Measurements from ENCODE around the gene PRKCQ. TPM values are rescaled to one million over a fixed set of nuclear protein-coding genes. Genes with fewer than 3 reads are reported as not detected.
A peak's percentile ranks its signal among the peaks of the same experiment; 100 is the strongest.

PRKCQ gene
- total RNA-seq: 10 to 100 TPM; 42.9 to 49.2 TPM

GRCh38 chr10:6579904-6580278, at the start of gene PRKCQ:
PRKCQ (minus strand) TSS chr10:6580276; CDS start chr10:6515135, 65,141 bp downstream.
- H3K4me1 Mint-ChIP-seq (ENCODE audit: low read depth): peaks cover 68% of the 10 kb centered on the region
- no peaks in the 10 kb centered on the region for H3K9me3 Mint-ChIP-seq
- H3K27me3 Mint-ChIP-seq (ENCODE audit: low read depth): no peaks in the 10 kb centered on the region
- no peak for DNase-seq
- peak within 1 kb of the TSS; percentile 92 to 98 for H3K4me3 Mint-ChIP-seq
- H3K36me3 Mint-ChIP-seq (ENCODE audit: insufficient read depth in 2 of 2): peaks cover 17 to 28% of the 10 kb centered on the region in 2 donors
- peak within 1 kb of the TSS; percentile 100 for H3K27ac Mint-ChIP-seq
- ATAC-seq (replicated peaks in 1 of 2): peak in 1 of 2 donors; percentile 31

GRCh38 chr10:6625428-6625827, 45.4 kb upstream of the PRKCQ start:
- ATAC-seq (replicated peaks in 1 of 2): no peak
- no peak overlapping the region for H3K27ac Mint-ChIP-seq

GRCh38 chr10:6624392-6624791, 44.3 kb upstream of the PRKCQ start:
- DNase-seq: no peak
- no peak for ATAC-seq (replicated peaks in 1 of 2)
- Mint-ChIP-seq H3K27me3 (ENCODE audit: low read depth) (no peaks in the 10 kb centered on the region), H3K4me1 (ENCODE audit: low read depth) (peaks cover 21% of the 10 kb centered on the region), H3K4me3 (no peak overlapping the region), H3K36me3 (ENCODE audit: insufficient read depth in 2 of 2) (no peaks in the 10 kb centered on the region), H3K9me3 (no peaks in the 10 kb centered on the region), H3K27ac (no peak overlapping the region)

More at GRCh38 chr10:6625428-6625827, 45.4 kb upstream of the PRKCQ start:
- Mint-ChIP-seq H3K4me1 (ENCODE audit: low read depth) (peaks cover 13% of the 10 kb centered on the region), H3K27me3 (ENCODE audit: low read depth) (no peaks in the 10 kb centered on the region), H3K4me3 (no peak overlapping the region), H3K9me3 (no peaks in the 10 kb centered on the region), H3K36me3 (ENCODE audit: insufficient read depth in 2 of 2) (no peaks in the 10 kb centered on the region)
- no peak for DNase-seq

- ATAC-seq (replicated peaks in 1 of 2) (no peak), DNase-seq (no peak)
- Mint-ChIP-seq H3K27ac (no peak overlapping the region), H3K9me3 (no peaks in the 10 kb centered on the region), H3K36me3 (ENCODE audit: insufficient read depth in 2 of 2) (no peaks in the 10 kb centered on the region), H3K4me1 (ENCODE audit: low read depth) (peaks cover 30% of the 10 kb centered on the region), H3K27me3 (ENCODE audit: low read depth) (no peaks in the 10 kb centered on the region), H3K4me3 (no peak overlapping the region)
Observed at GRCh38 chr10:6622921-6623320, 42.8 kb upstream of the PRKCQ start.

GRCh38 chr10:6621536-6621935, 41.5 kb upstream of the PRKCQ start:
- H3K36me3 Mint-ChIP-seq (ENCODE audit: insufficient read depth in 2 of 2): no peaks in the 10 kb centered on the region
- peak; percentile 30 to 54 for ATAC-seq (replicated peaks in 1 of 2)

GRCh38 chr10:6619660-6620059, 39.6 kb upstream of the PRKCQ start:
- ATAC-seq (replicated peaks in 1 of 2) (no peak), DNase-seq (no peak)
- Mint-ChIP-seq H3K36me3 (ENCODE audit: insufficient read depth in 2 of 2) (peaks cover 4 to 7% of the 10 kb centered on the region in 2 donors), H3K4me1 (ENCODE audit: low read depth) (peaks cover 63% of the 10 kb centered on the region), H3K9me3 (peaks cover 2% of the 10 kb centered on the region in 2 donors), H3K27me3 (ENCODE audit: low read depth) (no peaks in the 10 kb centered on the region), H3K27ac (no peak overlapping the region), H3K4me3 (no peak overlapping the region)

More at GRCh38 chr10:6621536-6621935, 41.5 kb upstream of the PRKCQ start:
- Mint-ChIP-seq H3K9me3 (no peaks in the 10 kb centered on the region), H3K4me1 (ENCODE audit: low read depth) (peaks cover 44% of the 10 kb centered on the region), H3K27ac (no peak overlapping the region), H3K27me3 (ENCODE audit: low read depth) (no peaks in the 10 kb centered on the region), H3K4me3 (no peak overlapping the region)
- no peak for DNase-seq

- Mint-ChIP-seq H3K4me1 (ENCODE audit: low read depth) (peaks cover 64% of the 10 kb centered on the region), H3K9me3 (peaks cover 4 to 8% of the 10 kb centered on the region in 2 donors), H3K27me3 (ENCODE audit: low read depth) (no peaks in the 10 kb centered on the region), H3K4me3 (peak overlapping the region in 1 of 2 donors; percentile 45), H3K36me3 (ENCODE audit: insufficient read depth in 2 of 2) (peaks cover 13 to 16% of the 10 kb centered on the region in 2 donors), H3K27ac (peak overlapping the region; percentile 48)
- no peak for ATAC-seq (replicated peaks in 1 of 2)
- no peak for DNase-seq
Observed at GRCh38 chr10:6618340-6618739, 38.3 kb upstream of the PRKCQ start.

GRCh38 chr10:6617309-6618076, 37.4 kb upstream of the PRKCQ start:
- Mint-ChIP-seq H3K4me1 (ENCODE audit: low read depth) (peaks cover 70% of the 10 kb centered on the region), H3K27me3 (ENCODE audit: low read depth) (no peaks in the 10 kb centered on the region), H3K4me3 (peak overlapping the region; percentile 45 to 47), H3K36me3 (ENCODE audit: insufficient read depth in 2 of 2) (peaks cover 14 to 21% of the 10 kb centered on the region in 2 donors), H3K27ac (peak overlapping the region; percentile 48), H3K9me3 (peaks cover 4 to 10% of the 10 kb centered on the region in 2 donors)
- ATAC-seq (replicated peaks in 1 of 2) (peak; percentile 64 to 69), DNase-seq (no peak)

- DNase-seq: no peak
- Mint-ChIP-seq H3K27me3 (ENCODE audit: low read depth) (no peaks in the 10 kb centered on the region), H3K4me3 (peak overlapping the region; percentile 48 to 76), H3K27ac (peak overlapping the region; percentile 90), H3K36me3 (ENCODE audit: insufficient read depth in 2 of 2) (peaks cover 14 to 23% of the 10 kb centered on the region in 2 donors), H3K4me1 (ENCODE audit: low read depth) (peaks cover 77% of the 10 kb centered on the region), H3K9me3 (peaks cover 4 to 11% of the 10 kb centered on the region in 2 donors)
- peak; percentile 28 to 35 for ATAC-seq (replicated peaks in 1 of 2)
Observed at GRCh38 chr10:6615971-6616370, 35.9 kb upstream of the PRKCQ start.

- Mint-ChIP-seq H3K36me3 (ENCODE audit: insufficient read depth in 2 of 2) (peaks cover 24 to 30% of the 10 kb centered on the region in 2 donors), H3K4me3 (peak overlapping the region; percentile 31 to 33), H3K4me1 (ENCODE audit: low read depth) (peaks cover 77% of the 10 kb centered on the region), H3K27ac (peak overlapping the region; percentile 31), H3K9me3 (peaks cover 7 to 18% of the 10 kb centered on the region in 2 donors), H3K27me3 (ENCODE audit: low read depth) (no peaks in the 10 kb centered on the region)
- ATAC-seq (replicated peaks in 1 of 2): peak; percentile 61 to 71
- no peak for DNase-seq
Observed at GRCh38 chr10:6612371-6612770, 32.3 kb upstream of the PRKCQ start.

GRCh38 chr10:6610647-6611046, 30.6 kb upstream of the PRKCQ start:
- H3K36me3 Mint-ChIP-seq (ENCODE audit: insufficient read depth in 2 of 2): peaks cover 25 to 30% of the 10 kb centered on the region in 2 donors
- H3K27ac Mint-ChIP-seq: peak overlapping the region; percentile 32
- H3K4me3 Mint-ChIP-seq: peak overlapping the region in 1 of 2 donors; percentile 11
- H3K27me3 Mint-ChIP-seq (ENCODE audit: low read depth): no peaks in the 10 kb centered on the region
- DNase-seq (no peak), ATAC-seq (replicated peaks in 1 of 2) (peak in 1 of 2 donors; percentile 24)
- H3K9me3 Mint-ChIP-seq: peaks cover 6 to 18% of the 10 kb centered on the region in 2 donors
- peaks cover 75% of the 10 kb centered on the region for H3K4me1 Mint-ChIP-seq (ENCODE audit: low read depth)

GRCh38 chr10:6609625-6610024, 29.5 kb upstream of the PRKCQ start:
- peak overlapping the region; percentile 35 for H3K27ac Mint-ChIP-seq
- peaks cover 22 to 23% of the 10 kb centered on the region in 2 donors for H3K36me3 Mint-ChIP-seq (ENCODE audit: insufficient read depth in 2 of 2)
- H3K9me3 Mint-ChIP-seq: peaks cover 5 to 16% of the 10 kb centered on the region in 2 donors
- H3K4me3 Mint-ChIP-seq: no peak overlapping the region
- H3K27me3 Mint-ChIP-seq (ENCODE audit: low read depth): no peaks in the 10 kb centered on the region
- DNase-seq (no peak), ATAC-seq (replicated peaks in 1 of 2) (no peak)
- H3K4me1 Mint-ChIP-seq (ENCODE audit: low read depth): peaks cover 65% of the 10 kb centered on the region

GRCh38 chr10:6607778-6608177, 27.7 kb upstream of the PRKCQ start:
- Mint-ChIP-seq H3K9me3 (peaks cover 3 to 8% of the 10 kb centered on the region in 2 donors), H3K27me3 (ENCODE audit: low read depth) (no peaks in the 10 kb centered on the region), H3K4me1 (ENCODE audit: low read depth) (peaks cover 65% of the 10 kb centered on the region), H3K36me3 (ENCODE audit: insufficient read depth in 2 of 2) (peaks cover 9 to 13% of the 10 kb centered on the region in 2 donors), H3K27ac (peak overlapping the region; percentile 91), H3K4me3 (peak overlapping the region; percentile 51 to 69)
- ATAC-seq (replicated peaks in 1 of 2) (no peak), DNase-seq (no peak)

Measured in activated T-cell treated with anti-CD3 and anti-CD28 coated beads, Interleukin-2, amount 50 U/mL, for 72 hours (primary cell).